ENCODE measurements around the gene SUCLA2.
"Not testable (repeated sequence)": the region's sequence is repeated elsewhere in the genome, so short reads cannot be mapped to it uniquely, and the experiment has no call there.

SUCLA2 gene

GRCh38 chr13:47955836-47956235 is 45.2 kb downstream of the SUCLA2 start:
- Mint-ChIP-seq H3K4me1 (peaks cover 11% of the 10 kb centered on the region), H3K4me3 (no peak overlapping the region), H3K27ac (no peak overlapping the region), H3K9me3 (peaks cover 21% of the 10 kb centered on the region), H3K36me3 (peaks cover 72% of the 10 kb centered on the region)
- ATAC-seq = no peak
- no peak for DNase-seq (ENCODE audit: low spot score in 2 of 2)

DNA sequence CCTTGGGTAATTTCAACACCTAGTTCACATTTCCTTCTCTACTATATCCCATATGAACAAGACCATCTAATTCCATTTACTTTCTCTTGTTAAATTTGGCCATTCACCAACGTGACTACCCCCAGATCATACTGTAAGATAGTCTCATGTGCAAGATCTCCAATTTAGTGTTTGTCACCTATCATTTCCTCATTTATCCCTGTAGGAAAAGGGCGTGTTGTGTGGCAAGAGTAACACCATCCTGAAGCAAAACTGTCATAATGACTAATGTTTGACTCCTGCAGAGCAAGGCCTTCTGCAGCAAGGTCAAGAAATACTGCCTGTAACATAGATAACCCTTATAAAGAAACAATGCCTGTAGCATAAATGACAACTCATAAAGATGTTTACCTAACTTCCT is 51.3 kb downstream of the SUCLA2 start:
- H3K36me3 Mint-ChIP-seq = peaks cover 66% of the 10 kb centered on the region
- DNase-seq (ENCODE audit: low spot score in 2 of 2) = no peak
- H3K4me1 Mint-ChIP-seq = peaks cover 11% of the 10 kb centered on the region
- H3K4me3 Mint-ChIP-seq = no peak overlapping the region
- no peak overlapping the region for H3K27ac Mint-ChIP-seq
- no peaks in the 10 kb centered on the region for H3K9me3 Mint-ChIP-seq
- no peak for ATAC-seq

DNA sequence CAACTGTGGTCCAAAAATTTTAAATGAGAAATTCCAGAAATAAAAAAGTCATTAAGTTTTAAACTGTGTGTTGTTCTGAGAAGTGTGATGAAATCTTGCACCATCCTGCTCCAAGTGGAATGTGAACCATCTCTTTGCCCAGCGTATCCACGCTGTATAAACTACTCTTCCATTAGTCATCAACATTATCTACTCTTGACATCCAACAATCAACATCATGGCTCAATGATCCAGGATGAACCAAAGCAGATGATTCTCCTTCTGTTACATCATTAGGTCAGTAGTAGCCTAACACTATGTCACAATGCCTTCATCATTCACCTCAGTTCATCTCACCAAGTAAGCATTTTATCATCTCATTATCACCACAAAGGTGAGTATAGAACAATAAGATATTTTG is 55.3 kb downstream of the SUCLA2 start:
- Mint-ChIP-seq H3K27ac (no peak overlapping the region), H3K4me3 (no peak overlapping the region), H3K4me1 (no peaks in the 10 kb centered on the region), H3K9me3 (no peaks in the 10 kb centered on the region), H3K36me3 (peaks cover 72% of the 10 kb centered on the region)
- ATAC-seq = no peak
- no peak for DNase-seq (ENCODE audit: low spot score in 2 of 2)

- H3K4me3 Mint-ChIP-seq; H3K9me3 Mint-ChIP-seq; H3K4me1 Mint-ChIP-seq; DNase-seq (ENCODE audit: low spot score in 2 of 2); H3K27ac Mint-ChIP-seq; ATAC-seq: not testable (repeated sequence)
- peaks cover 72% of the 10 kb centered on the region for H3K36me3 Mint-ChIP-seq
These were observed 55.9 kb downstream of the SUCLA2 start for GRCh38 chr13:47945146-47945545.

DNA sequence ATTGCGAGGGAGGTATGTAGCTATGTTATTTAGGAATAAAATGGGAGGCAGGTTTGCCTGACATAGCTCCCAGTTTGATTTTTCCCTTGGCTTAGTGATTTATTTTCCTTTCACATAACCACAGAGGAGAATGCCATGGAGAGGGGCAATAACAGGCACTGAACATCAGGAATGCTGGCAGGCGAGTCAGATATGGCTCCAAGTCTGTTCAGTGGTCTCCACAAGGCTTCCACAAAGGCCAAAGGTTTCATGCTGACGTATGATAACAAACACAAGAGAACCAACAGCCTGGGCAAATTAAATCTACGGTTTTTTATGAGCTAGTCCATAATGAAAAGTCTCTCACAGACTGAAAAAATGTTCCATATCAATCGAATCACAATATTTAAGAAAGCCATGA is 66.7 kb downstream of the SUCLA2 start:
- Mint-ChIP-seq H3K9me3 (no peaks in the 10 kb centered on the region), H3K27ac (no peak overlapping the region)
- no peak for ATAC-seq

GRCh38 chr13:47932950-47933923 is 67.8 kb downstream of the SUCLA2 start:
- peak; percentile 19 for ATAC-seq
- DNase-seq (ENCODE audit: low spot score in 2 of 2) = no peak
- Mint-ChIP-seq H3K9me3 (no peaks in the 10 kb centered on the region), H3K4me1 (peaks cover 5% of the 10 kb centered on the region), H3K27ac (no peak overlapping the region), H3K36me3 (no peaks in the 10 kb centered on the region), H3K4me3 (no peak overlapping the region)

More for the DNA sequence above, 66.7 kb downstream of the SUCLA2 start:
- peaks cover 5% of the 10 kb centered on the region for H3K36me3 Mint-ChIP-seq
- DNase-seq (ENCODE audit: low spot score in 2 of 2) = no peak
- H3K4me3 Mint-ChIP-seq = no peak overlapping the region
- peaks cover 5% of the 10 kb centered on the region for H3K4me1 Mint-ChIP-seq

DNA sequence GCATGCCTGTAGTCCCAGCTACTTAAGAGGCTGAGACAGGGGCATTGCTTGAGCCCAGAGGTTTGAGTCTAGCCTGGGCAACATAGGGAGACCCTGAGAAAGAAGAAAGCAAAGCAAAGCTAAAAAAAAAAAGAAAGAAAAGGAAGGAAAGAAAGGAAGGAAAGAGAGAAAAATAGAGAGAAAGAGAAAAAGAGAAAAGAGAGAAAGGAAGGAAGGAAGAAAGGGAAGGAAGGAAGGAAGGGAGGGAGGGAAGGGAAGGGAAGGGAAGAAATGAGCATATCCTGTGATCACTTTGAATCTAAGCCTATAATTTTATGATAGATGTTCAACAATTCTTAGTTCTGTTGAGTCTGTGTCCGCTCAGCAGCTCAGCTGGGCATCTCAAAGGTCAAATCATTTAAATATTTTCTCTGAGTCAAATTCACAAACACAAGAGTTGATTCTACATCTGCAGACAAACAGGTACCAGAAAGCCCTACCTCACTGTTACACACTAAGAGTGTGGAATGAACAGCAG is 70.4 kb downstream of the SUCLA2 start:
- Mint-ChIP-seq H3K4me3 (no peak overlapping the region), H3K9me3 (no peaks in the 10 kb centered on the region), H3K36me3 (no peaks in the 10 kb centered on the region), H3K27ac (no peak overlapping the region), H3K4me1 (peaks cover 5% of the 10 kb centered on the region)
- DNase-seq (ENCODE audit: low spot score in 2 of 2) = no peak
- ATAC-seq = no peak

DNA sequence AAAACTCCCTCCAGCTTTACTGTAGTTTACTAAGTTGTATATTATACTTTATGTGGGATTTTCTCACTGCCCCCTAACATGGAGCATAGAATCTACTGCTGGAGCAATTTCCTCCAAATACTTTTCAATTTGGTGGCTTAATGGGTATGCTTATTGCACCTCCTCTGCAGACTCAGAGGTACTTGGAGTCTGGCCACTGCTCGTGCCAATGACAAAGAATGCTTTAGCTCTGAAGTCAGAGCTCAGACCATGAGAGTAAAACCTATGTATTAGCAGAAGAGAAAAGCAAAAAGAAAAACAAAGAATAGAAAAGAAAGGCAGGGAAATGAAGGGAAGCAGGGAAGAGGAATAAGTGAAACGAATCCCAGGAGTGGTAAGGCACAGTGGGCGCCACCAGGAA is 71.9 kb downstream of the SUCLA2 start:
- no peak overlapping the region for H3K4me3 Mint-ChIP-seq
- no peaks in the 10 kb centered on the region for H3K9me3 Mint-ChIP-seq
- H3K27ac Mint-ChIP-seq = no peak overlapping the region
- ATAC-seq (no peak), DNase-seq (ENCODE audit: low spot score in 2 of 2) (no peak)
- H3K4me1 Mint-ChIP-seq = peaks cover 5% of the 10 kb centered on the region
- no peaks in the 10 kb centered on the region for H3K36me3 Mint-ChIP-seq

DNA sequence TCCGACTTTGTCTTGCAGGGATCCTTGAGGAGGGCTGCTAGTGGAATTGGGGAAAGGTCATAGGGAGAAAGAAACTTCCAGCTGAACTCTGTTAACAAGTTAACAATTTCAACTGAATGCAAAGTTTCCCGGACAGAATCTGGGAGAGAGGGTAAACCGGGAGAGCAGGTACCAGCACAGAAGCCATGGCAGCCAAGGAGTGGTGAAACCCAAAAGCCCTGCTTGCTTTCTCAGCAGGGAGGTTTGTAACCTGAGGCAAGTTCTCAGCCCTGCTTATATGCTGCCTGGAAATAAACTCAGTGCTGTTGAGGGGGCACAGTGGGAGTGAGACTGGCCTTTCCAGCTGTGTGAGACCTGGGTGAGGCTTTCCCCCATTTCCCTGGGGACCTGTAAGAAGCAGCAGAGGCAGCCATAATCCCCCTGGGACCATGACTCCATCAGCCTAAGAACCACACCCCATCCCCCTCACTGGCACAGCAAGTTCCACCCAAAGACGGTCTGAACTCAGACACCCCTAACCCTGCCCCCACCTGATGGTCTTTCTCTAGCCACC is 84.0 kb downstream of the SUCLA2 start:
- Mint-ChIP-seq H3K27ac (no peak overlapping the region), H3K4me1 (no peaks in the 10 kb centered on the region), H3K9me3 (peaks cover 4% of the 10 kb centered on the region), H3K36me3 (no peaks in the 10 kb centered on the region), H3K4me3 (no peak overlapping the region)
- DNase-seq (ENCODE audit: low spot score in 2 of 2) = no peak
- ATAC-seq = no peak

DNA sequence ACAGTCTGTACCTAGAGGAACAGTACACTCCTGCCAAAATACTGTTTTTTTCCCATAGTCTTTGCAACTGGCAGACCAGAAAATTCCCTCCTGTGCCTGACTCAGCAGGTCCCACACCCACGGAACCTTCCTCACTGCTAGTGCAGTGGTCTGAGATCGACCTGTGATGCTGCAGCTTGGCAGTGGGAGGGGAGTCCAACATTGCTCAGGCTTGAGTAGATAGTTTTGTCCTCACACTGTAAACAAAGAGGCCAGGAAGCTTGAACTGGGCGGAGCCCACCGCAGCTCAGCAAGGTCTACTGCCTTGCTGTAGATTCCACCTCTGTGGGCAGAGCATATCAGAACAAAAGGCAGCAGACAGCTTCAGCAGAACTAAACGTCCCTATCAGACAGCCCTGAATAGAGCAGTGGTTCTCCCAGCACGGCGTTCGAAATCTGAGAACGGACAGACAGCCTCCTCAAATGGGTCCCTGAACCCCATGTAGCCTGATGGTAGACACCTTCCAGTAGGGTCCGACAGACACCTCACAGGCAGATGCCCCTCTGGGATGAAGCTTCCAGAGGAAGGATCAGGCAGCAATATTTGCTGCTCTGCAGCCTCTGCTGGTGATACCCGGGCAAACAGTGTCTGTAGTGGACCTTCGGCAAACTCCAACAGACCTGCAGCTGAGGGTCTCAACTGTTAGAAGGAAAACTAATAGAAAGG is 92.7 kb downstream of the SUCLA2 start:
- Mint-ChIP-seq H3K4me3 (no peak overlapping the region), H3K27ac (no peak overlapping the region), H3K4me1 (peaks cover 10% of the 10 kb centered on the region), H3K36me3 (no peaks in the 10 kb centered on the region), H3K9me3 (no peaks in the 10 kb centered on the region)
- DNase-seq (ENCODE audit: low spot score in 2 of 2) (no peak), ATAC-seq (no peak)

GRCh38 chr13:47904891-47905290 is 96.2 kb downstream of the SUCLA2 start:
- H3K4me1 Mint-ChIP-seq = peaks cover 10% of the 10 kb centered on the region

GRCh38 chr13:47904241-47904640 is 96.8 kb downstream of the SUCLA2 start:
- Mint-ChIP-seq H3K4me3 (no peak overlapping the region), H3K36me3 (no peaks in the 10 kb centered on the region), H3K4me1 (peaks cover 10% of the 10 kb centered on the region), H3K9me3 (no peaks in the 10 kb centered on the region), H3K27ac (no peak overlapping the region)
- DNase-seq (ENCODE audit: low spot score in 2 of 2) (no peak), ATAC-seq (no peak)

More at GRCh38 chr13:47904891-47905290, 96.2 kb downstream of the SUCLA2 start:
- DNase-seq (ENCODE audit: low spot score in 2 of 2) = no peak
- H3K4me3 Mint-ChIP-seq = no peak overlapping the region
- H3K27ac Mint-ChIP-seq = no peak overlapping the region
- H3K36me3 Mint-ChIP-seq = no peaks in the 10 kb centered on the region
- H3K9me3 Mint-ChIP-seq = no peaks in the 10 kb centered on the region
- no peak for ATAC-seq

- Mint-ChIP-seq H3K9me3 (no peaks in the 10 kb centered on the region), H3K27ac (no peak overlapping the region)
These were observed 97.2 kb downstream of the SUCLA2 start for GRCh38 chr13:47903836-47904235.

DNA sequence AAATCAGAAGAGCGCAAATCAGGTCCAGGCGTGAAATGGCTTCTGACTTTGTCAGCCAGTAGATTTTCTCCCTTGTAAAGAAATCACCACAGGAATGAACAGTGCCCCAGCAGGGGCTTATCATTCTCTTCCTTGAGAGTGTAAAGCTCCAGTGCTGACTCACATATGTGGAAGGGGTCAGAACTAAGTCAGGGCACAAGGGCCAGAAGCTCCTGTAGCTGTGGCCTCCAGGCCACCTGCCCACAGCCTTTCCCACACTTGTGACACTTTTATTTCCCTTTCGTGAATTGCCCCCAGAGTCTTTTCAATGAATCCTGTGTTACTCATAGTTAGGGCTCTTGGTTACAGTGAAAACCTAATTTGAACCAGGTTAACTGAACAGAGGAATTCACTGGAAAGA is 99.6 kb downstream of the SUCLA2 start:
- ATAC-seq = no peak
- Mint-ChIP-seq H3K36me3 (no peaks in the 10 kb centered on the region), H3K4me1 (peaks cover 10% of the 10 kb centered on the region), H3K9me3 (no peaks in the 10 kb centered on the region), H3K4me3 (no peak overlapping the region), H3K27ac (no peak overlapping the region)
- DNase-seq (ENCODE audit: low spot score in 2 of 2) = no peak

More at GRCh38 chr13:47903836-47904235, 97.2 kb downstream of the SUCLA2 start:
- Mint-ChIP-seq H3K36me3 (no peaks in the 10 kb centered on the region), H3K4me1 (peaks cover 10% of the 10 kb centered on the region), H3K4me3 (no peak overlapping the region)
- DNase-seq (ENCODE audit: low spot score in 2 of 2) (no peak), ATAC-seq (no peak)

DNA sequence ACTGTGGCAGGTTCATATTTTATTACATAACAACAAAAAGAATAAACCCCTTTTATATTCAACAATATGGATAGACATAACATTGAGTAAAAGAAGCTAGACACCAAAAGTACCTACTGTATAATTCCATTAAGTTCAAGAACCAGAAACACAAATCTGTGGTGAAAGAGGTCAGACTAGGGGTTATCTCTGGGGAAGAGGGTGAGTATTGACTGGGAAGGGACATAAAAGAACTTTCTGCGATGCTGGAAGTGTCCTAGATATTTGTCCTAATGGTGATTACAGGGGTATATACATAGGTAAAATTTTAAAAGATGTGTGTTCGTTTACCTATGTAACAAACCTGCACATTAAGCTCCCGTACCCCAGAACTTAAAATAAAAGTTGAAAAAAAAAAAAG is 103.0 kb downstream of the SUCLA2 start:
- no peaks in the 10 kb centered on the region for H3K9me3 Mint-ChIP-seq
- no peaks in the 10 kb centered on the region for H3K4me1 Mint-ChIP-seq
- no peaks in the 10 kb centered on the region for H3K36me3 Mint-ChIP-seq
- no peak overlapping the region for H3K4me3 Mint-ChIP-seq
- no peak for DNase-seq (ENCODE audit: low spot score in 2 of 2)
- ATAC-seq = no peak
- no peak overlapping the region for H3K27ac Mint-ChIP-seq

Measured in stimulated activated effector memory CD8-positive, alpha-beta T cell treated with anti-CD3 and anti-CD28 coated beads, Interleukin-12 subunit alpha, Interleukin-12 subunit beta, amount 100 ng/mL, for 72 hours (primary cell).